ENCODE measurements around the gene TNP2. TPM values are rescaled to one million over a fixed set of nuclear protein-coding genes. Genes with fewer than 3 reads are reported as not detected.
A peak's percentile ranks its signal among the peaks of the same experiment; 100 is the strongest.

TNP2 gene
- total RNA-seq, result not detected

DNA sequence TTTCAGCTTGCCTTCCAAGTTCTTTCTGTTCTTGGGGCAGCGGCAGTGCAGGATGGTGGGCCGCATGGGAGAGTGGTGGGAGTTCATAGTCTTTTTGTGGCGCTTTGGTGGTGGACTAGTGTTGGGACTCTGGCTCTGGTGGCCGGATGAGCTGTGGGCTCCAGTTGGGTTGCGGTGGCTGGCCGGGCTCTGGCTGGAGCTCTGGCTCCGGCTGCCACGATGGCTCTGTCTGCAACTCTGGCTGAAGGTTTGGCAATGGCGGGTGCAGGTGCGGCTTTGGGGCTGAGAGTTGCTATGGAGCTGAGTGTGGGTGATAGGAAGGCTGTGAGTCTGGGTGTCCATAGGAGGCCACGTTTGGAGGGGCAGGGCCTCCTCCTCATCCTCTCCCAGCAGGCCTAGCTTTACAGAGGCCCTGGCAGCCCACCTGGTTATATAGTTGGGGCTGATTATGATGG lies at the start of gene TNP2:
Gene TNP2 (minus strand): TSS at position 405 of the 455 bp plus-strand sequence. CDS start 63 bp downstream, at position 342.
- DNase-seq (ENCODE audit: low read depth in 2 of 3, low spot score in 2 of 3), result no peak

DNA sequence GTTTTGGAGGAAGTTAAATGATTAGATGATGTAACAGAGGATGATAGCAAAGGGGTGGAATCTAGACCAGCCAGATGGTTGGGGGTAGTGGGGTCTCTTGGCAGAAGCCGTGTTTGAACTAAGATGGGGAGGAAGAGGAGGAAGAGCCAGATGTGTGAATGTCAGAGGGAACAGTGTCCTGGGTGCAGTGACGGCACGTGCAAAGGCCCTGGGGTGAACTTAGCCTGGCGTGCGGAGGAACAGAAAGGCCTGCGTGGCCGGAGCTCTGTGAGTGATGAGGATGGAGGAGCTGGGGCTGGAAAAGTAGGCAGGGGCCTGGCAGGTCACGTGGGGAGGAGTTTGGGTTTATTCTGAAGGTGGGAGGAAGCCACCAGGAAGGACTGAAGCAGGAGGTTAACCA lies 49.7 kb upstream of the TNP2 start:
- no peak for DNase-seq (ENCODE audit: low read depth in 2 of 3, low spot score in 2 of 3)

DNA sequence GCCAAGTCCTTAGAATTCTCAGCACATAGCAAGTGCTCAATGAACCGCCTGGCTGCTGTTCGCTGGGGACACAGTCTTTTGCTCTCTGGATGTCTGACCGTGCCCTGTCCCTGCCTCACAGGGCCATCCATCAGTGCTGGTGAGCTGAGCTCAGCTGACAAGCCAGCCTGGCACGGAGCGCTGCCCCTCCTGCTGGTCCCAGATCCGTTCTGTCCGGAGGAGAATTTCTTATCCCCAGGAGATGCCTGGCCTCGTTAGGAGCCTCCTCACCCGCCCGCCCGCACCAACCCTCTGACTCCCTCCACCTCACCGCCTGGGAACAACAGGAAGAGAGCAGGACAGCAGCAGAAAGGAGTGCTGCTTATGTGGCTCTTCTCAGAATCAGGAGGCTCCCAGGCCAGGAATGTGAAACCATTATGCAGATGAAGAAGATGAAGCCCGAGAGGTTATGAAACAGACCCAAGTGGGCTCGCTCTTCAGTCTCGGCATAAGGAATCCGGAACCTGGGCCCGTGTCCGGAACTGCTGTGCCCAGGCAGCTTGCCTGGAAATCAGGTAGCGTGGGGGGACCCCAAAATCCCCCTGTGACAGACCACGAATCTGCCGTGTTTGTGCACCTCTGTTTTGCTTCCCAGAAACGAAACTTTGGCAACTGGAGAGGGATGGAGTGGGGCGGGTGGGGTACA lies 47.3 kb upstream of the TNP2 start:
- DNase-seq (ENCODE audit: low read depth in 2 of 3, low spot score in 2 of 3), result no peak

DNA sequence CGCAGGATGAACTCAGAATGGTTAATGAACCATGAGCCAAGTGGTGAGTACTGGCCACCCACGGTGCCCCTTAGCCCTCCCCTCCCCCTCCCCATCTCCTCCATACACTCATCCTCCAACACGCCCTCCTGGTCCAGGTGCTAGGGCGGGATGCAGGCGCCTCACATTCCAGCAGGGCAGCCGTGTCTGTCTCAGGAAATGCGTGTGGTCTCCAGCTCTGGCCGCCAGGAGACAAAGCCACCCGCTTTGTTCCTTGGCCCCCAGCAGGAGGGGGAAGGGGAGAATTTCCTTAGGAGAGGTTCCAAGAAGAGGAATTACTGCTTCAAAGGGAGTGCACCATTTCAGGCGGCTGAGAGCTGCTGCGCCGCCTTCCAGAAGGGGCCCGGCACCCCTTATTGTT lies 46.4 kb upstream of the TNP2 start:
- DNase-seq (ENCODE audit: low read depth in 2 of 3, low spot score in 2 of 3), result no peak

DNA sequence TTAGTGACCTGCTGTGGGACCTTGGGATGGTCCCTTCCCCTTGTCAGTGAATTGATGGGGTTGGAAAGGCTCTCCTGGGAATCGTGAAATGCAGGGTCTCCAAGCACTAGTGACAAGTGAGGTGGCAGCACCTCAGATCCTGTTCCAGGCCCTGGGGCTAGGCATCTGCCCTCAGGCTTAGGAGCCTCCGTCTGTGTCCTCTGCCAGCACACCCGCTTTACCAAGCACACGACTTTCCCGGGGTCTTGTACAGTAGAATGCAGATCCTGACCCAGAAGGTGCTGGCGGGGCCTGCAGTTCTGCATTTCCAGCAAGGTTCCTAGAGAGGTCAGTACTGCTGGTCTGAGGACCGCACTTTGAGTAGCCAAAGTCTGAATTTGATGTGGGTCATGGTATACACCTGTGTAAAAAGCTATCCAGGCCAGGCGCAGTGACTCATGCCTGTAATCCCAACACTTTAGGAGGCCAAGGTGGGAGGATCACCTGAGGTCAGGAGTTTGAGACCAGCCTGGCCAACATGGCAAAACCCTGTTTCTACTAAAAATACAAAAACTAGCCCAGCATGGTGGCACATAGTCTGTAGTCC lies 45.3 kb upstream of the TNP2 start:
- DNase-seq (ENCODE audit: low read depth in 2 of 3, low spot score in 2 of 3), result no peak

DNA sequence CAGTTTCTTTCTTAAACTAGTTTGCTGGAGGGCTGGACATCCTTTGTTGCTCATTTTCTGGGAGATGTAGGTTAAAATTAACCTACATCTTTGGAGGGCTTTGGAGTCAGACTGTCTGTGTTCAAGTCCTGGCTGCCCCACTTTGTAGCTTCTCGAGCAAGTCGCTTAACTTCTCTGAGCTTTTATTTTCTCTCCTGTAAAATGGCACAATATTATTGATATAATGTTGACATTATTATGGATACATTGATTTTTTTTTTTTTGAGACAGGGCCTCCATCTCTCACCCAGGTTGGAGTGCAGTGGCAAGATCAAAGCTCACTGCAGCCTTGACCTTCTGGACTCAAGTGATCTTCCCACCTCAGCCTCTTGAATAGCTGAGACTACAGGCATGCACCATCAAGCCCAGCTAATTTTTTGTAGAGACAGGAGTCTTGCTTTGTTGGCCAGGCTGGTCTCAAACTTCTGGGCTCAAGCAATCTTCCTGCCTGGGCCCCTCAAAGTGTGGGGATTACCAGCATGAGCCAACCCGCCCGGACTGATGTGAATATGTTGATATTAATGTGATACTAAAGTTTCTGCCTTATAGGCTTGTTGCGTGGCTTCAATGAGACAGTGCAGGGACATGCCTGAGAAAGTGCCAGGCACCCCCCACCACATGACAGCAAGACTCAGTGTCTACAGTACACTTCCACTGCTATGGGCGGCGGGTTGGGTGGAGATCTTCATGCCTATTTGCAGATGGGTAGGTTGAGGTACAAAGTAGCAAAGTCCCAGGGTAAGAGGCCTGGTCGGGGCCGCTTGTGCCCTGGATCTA lies 44.6 kb upstream of the TNP2 start:
- no peak for DNase-seq (ENCODE audit: low read depth in 2 of 3, low spot score in 2 of 3)

DNA sequence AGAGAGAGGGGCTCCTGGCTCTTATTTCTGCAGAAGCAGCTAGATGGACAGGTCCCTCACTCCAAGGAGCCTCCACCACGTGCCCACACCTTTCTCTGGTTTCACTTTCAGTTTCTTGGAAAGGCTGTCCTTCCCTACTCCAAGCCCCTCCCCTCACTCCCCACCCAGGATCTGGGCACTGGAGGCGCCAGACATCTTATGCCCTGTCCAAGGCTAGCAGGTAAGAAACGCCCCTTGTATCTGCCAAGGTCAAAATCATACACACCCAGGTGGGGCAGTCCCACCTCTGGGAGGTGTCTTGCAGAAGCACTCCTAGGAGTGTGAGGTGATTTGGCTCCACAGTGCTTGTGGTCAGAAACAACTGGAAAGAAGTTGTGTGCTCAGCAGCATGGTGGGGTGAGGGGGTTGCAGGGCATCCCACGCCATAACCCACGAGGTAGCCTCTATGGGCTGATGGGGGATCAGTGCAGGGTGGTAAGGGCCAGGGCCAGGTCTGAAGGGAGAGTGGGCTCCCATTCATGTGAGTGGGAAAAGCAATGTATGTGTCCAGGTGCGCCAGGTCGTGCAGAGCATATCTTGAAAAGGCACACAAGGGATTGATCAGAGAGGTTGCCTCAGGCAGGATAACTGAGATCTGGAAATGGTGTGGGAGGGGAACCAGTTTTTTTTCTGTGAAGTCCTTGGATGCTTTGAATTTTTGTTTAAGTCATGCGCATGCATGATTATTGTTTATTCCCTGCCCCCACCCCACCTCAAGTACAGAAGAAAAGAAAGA lies 43.8 kb upstream of the TNP2 start:
- DNase-seq (ENCODE audit: low read depth in 2 of 3, low spot score in 2 of 3), result peak in 2 of 3 donors; percentile 44 to 47

DNA sequence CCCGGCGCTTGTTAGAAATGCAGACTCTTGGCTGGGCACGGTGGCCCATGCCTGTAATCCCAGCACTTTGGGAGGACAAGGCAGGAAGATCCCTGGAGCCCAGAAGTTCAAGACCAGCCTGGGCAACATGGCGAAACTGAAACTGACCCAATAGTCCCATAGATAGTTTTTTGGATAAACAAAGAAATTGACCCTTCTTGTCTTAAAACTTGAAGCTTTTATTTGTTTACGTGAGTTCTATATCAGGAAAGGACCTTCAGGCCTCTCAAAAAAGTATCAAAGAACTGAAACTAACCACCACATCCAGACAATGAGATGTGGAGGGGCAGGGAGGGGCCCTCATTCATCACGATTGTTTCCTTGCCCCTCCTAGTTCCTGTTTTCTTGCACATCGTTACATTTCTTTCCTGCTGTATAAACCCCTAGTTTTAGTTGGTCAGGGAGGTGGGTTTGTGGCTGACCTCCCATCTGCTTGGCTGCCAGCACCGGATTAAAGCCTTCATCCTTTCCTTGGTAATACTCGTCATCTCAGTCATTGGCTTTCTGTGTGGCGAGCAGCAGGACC lies 42.0 kb upstream of the TNP2 start:
- DNase-seq (ENCODE audit: low read depth in 2 of 3, low spot score in 2 of 3), result peak in 2 of 3 donors; percentile 75 to 91

DNA sequence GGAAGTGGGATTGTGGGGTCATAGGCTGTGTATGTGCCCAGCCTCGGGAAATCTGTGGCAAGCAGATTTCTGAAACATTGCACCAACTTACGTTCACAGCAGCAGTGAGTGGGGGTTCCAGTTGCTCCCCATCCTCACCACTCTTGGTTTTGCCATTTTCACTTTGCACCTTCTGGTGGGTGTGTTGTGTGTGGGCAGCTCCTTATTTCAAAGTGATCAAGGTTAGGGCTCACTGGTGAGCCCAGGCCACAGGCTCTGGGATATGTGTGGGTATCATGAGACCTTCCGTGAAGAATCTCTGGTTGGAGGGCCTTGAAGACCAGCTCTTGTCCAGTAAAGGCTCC lies 41.5 kb upstream of the TNP2 start:
- no peak for DNase-seq (ENCODE audit: low read depth in 2 of 3, low spot score in 2 of 3)

DNA sequence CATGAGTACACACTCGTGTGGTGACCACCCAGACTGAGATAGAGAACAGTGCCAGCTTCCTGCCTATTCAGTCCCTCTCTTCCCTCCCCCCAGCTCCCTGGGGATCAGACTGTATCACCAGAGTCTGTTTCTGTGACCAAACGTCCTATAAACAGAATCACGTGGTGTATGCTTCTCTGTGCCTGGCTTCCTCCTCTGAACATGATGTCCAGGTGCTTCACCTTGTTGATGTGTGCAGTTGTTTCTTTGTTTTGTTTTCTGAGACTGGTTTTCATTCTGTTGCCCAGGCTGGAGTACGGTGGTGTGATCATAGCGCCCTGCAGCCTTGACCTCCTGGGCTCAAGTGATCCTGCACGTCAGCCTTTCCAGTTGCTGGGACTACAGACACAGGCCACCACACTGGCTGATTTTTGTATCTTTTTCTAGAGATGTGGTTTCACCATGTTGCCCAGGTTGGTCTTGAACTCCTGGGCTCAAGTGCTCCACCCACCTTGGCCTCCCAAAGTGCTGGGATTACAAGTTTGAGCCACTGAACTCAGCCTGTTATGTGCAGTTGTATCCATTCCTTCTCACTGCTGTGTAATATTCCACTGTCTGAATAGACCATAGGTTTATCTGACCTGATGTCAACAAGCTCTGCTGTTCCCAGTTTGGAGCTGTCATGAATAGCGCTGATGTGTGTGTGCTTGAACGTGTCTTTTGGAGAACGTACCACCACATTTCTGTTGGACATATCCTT lies 40.9 kb upstream of the TNP2 start:
- no peak for DNase-seq (ENCODE audit: low read depth in 2 of 3, low spot score in 2 of 3)

DNA sequence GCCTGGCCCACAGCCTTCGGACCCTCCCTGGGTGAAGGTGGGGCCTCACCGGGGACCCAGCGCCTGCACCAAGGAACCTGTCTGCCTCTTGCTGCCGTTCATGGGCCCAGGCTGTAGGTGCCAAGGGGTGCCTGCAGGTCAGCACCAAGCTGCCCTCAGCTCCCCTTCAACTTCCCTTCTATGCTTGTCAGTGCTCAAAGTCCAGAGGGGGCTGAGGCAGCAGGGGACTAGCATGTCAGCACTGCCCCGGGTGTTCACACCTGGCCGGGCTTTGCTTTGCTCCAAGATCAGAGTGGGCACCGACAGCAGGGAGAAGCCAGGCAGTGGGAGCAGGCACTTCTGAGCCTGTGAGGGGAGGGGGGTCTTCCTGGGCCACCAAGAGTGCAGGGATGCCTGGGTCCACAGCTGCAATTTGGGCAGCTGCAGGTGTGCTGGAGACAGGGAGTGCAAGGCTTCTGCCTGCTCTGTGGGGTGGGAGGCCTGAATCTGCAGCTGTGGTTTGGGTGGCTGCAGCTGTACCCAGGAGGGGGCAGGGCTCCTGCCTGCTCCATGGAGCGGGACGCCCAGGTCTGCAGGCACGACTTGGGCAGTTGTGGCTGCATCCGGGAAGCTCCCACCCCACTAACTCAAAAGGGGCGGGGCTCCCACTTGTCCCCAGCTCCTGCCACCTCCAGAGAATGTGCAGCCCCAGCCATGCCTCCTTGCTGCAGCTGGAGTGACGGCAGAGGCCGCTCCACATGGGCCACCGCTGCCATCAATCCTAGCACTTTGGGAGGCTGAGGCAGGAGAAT lies 39.6 kb upstream of the TNP2 start:
- no peak for DNase-seq (ENCODE audit: low read depth in 2 of 3, low spot score in 2 of 3)

DNA sequence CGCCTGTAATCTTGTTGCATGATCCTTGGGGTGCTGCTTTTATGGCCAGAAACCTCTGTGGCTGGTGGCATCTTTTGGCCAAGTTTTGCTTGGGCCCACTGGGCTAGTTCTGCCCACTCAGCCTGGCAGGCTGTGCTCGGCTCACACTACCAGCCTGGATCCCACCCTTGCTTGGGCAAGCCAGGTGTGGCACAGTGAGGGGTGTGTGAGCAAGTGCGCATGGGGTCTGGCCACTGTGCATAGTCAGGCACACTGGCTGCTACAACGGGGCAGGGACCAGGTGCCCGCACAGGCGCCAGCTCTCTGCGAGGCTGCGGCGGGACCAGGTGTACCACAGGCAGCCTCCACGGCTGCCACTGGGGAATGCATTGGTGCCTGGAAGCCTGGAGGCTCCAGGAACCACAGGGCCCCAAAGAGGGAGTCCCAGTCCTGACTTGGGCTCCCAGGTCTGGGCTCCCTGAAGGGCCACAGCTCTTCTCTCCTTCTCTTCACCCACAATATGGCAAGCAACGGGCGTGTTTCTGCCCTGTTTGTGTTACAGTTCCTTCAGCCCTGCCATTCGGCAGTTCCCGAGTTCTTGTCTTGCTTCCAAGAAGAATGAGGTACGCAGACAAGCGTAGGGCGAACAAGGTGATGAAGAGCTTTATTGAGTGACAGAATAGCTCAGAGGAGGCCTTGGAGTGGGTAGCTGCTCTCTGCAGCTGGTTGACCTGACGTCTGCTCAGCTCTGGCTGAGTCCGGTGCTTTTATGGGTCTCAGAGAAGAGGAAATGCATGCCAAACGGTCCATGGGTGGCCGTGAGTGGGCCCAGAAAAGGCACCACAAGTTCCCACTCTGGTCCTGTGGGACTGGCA lies 38.7 kb upstream of the TNP2 start:
- no peak for DNase-seq (ENCODE audit: low read depth in 2 of 3, low spot score in 2 of 3)

DNA sequence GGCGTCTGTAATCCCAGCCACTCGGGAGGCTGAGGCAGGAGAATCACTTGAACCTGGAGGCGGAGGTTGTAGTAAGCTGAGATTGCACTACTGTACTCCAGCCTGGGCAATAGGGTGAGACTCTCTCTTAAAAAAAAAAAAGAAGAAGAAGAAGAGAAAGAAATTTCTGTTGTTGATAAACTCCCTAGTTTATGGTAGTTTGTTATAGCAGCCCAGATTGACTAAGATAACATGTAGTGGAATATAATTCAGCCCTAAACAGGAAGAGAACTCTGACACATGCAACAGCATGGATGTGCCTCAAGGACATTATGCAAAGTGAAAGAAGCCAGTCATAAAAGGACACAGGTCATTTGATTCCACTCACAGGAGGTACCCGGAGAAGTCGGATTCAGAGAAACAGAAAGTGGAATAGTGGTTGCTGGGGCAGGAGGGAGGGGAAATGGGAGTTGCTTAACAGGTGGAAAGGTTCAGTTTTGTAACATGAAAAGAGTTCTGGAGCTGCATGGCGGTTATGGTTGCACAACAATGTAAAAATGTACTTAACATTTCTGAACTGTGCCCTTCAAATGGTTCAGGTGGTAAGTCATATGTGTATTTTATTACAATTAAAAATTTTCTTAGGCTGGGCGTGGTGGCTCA lies 38.0 kb upstream of the TNP2 start:
- DNase-seq (ENCODE audit: low read depth in 2 of 3, low spot score in 2 of 3), result no peak

DNA sequence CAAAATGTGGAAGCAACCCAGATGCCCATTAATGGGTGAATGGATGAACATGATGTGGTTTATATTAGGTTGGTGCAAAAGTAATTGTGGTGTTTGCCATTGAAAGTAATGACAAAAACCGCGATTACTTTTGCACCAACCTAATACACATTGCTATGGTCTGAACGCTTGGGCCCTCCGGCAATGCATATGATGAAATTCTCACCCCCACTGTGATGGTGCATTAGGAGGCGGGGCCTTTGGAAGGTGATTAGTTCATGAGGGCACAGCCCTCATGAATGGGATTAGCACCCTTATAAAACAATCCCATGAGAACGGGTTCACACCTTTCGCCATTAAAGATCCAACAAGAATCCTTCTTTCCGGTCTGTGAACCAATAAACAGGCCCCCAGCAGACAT lies 37.3 kb upstream of the TNP2 start:
- no peak for DNase-seq (ENCODE audit: low read depth in 2 of 3, low spot score in 2 of 3)

DNA sequence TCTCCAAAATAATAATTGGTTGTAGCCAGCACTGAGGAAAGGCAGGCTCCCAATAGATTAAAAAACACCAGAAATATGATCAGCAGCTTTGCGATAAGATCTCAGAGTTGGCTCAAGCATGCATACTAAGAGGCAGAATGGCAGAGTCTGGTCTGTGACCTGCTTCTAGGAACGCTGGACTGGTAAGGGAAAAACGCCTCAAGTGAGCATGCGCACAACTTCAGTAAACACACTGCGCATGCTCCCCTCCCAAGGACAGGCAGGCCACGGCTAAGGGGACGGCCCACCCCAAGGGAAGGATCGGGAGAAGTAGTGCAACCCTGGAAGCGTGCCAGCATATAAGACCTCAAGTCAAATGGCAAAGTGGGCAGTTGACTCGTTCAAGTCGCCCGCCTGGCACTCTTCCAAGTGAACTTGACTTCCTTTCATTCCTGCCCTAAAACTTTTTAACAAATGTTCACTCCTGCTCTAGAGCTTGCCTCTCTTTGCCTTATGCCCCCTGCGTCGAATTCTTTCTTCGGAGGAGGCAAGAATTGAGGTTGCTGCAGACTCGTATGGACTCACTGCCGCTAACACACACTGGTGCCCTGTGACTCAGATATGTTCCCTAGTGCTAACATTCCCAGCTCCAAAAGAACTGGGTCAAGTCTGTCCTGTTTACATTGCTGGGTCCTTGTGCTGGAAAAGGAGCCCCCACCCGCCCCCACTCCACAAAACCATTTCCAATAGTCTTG lies 34.4 kb upstream of the TNP2 start:
- no peak for DNase-seq (ENCODE audit: low read depth in 2 of 3, low spot score in 2 of 3)

DNA sequence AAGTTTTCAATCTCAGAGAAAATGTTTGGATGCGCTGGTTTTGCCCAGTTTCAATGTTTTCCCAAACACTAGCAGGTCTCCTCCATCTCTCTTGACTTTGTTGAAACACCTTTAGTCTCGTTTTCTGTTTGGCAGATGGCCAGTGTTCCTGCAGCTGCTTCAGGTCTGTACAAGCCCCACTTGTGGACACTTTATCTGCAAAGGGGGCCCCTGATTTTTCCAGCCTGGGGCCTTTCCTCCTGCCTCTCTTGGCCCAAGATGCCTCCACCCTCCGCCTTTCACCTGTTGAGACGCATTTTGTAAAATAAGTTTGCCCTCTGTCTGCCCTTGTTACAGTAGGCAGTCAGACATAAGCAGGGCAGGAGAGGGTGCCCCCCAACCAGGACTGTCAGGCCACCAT lies 33.9 kb upstream of the TNP2 start:
- no peak for DNase-seq (ENCODE audit: low read depth in 2 of 3, low spot score in 2 of 3)

Data from hematopoietic multipotent progenitor cell (in vitro differentiated cells).